ENCODE data around the gene RRAGD. TPM values are rescaled to one million over a fixed set of nuclear protein-coding genes. Genes with fewer than 3 reads are reported as not detected.

Gene RRAGD
- total and polyA plus RNA-seq, 4 donors = 4.7 to 6.7 (median 5.6) TPM

DNA sequence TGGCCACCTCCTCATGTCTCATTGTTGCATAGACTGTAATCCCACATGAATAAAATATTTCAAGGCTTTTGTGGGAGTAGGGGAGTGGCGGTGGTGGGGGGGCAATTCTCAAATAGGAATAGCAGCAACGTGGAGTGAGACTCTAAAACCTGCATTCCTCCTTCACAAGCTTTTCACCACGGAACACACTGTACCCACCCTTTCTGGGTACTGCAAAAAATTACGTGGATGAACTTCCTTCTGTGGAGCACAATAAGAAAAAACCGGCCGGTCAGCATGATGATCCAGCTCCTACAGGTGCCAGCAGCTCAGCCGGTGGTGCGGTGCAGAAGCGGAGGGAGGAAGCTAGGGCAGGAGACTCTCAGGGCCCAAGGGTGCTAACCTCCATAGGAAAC is 930 bp upstream of the RRAGD start:
- Histone ChIP-seq H3K27me3 (ENCODE audit: control insufficient read depth in 4 of 4, insufficient read depth in 4 of 4, low read length in 3 of 4) (peaks cover 0 to 4% (median 0%) of the 10 kb centered on the region in 4 donors), H3K9ac (ENCODE audit: low read depth in 1 of 2, low read length in 2 of 2) (no peak overlapping the region), H3K4me1 (ENCODE audit: control insufficient read depth in 4 of 4, insufficient read depth in 4 of 4, low read length in 3 of 4) (peaks cover 0 to 21% (median 8%) of the 10 kb centered on the region in 4 donors), H3K4me3 (ENCODE audit: low read depth in 1 of 3, low read length in 3 of 3) (peak overlapping the region in 2 of 3 donors; percentile 65 to 78), H3K27ac (ENCODE audit: low read depth in 1 of 2, low read length in 2 of 2) (no peak overlapping the region), H3K36me3 (ENCODE audit: control insufficient read depth in 4 of 4, insufficient read depth in 3 of 4, low read depth in 1 of 4, low read length in 3 of 4) (no peaks in the 10 kb centered on the region), H3K9me3 (ENCODE audit: control insufficient read depth in 4 of 4, low read length in 3 of 4) (no peaks in the 10 kb centered on the region)
- TF ChIP-seq FOXA1 (IDR thresholded peaks at IDR 0.05) (no peak), TAF1 (conservative IDR thresholded peaks at IDR 0.05) (no peak), EGR1 (IDR thresholded peaks at IDR 0.05; ENCODE audit: low read depth in 2 of 2) (no peak), HNF4A (conservative IDR thresholded peaks at IDR 0.05) (no peak), GABPA (IDR thresholded peaks at IDR 0.05 in 1 of 2, conservative IDR thresholded peaks at IDR 0.05 in 1 of 2) (no peak), SP1 (IDR thresholded peaks at IDR 0.05) (no peak), RAD21 (IDR thresholded peaks at IDR 0.05) (no peak), YY1 (IDR thresholded peaks at IDR 0.05) (no peak), JUND (IDR thresholded peaks at IDR 0.05) (no peak), FOXA2 (IDR thresholded peaks at IDR 0.05) (no peak), HNF4G (IDR thresholded peaks at IDR 0.05) (no peak), NR2F2 (IDR thresholded peaks at IDR 0.05) (no peak)
- TF ChIP-seq, protein P1, sequence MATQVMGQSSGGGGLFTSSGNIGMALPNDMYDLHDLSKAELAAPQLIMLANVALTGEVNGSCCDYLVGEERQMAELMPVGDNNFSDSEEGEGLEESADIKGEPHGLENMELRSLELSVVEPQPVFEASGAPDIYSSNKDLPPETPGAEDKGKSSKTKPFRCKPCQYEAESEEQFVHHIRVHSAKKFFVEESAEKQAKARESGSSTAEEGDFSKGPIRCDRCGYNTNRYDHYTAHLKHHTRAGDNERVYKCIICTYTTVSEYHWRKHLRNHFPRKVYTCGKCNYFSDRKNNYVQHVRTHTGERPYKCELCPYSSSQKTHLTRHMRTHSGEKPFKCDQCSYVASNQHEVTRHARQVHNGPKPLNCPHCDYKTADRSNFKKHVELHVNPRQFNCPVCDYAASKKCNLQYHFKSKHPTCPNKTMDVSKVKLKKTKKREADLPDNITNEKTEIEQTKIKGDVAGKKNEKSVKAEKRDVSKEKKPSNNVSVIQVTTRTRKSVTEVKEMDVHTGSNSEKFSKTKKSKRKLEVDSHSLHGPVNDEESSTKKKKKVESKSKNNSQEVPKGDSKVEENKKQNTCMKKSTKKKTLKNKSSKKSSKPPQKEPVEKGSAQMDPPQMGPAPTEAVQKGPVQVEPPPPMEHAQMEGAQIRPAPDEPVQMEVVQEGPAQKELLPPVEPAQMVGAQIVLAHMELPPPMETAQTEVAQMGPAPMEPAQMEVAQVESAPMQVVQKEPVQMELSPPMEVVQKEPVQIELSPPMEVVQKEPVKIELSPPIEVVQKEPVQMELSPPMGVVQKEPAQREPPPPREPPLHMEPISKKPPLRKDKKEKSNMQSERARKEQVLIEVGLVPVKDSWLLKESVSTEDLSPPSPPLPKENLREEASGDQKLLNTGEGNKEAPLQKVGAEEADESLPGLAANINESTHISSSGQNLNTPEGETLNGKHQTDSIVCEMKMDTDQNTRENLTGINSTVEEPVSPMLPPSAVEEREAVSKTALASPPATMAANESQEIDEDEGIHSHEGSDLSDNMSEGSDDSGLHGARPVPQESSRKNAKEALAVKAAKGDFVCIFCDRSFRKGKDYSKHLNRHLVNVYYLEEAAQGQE (IDR thresholded peaks at IDR 0.05) = no peak
- TF ChIP-seq, protein P2, sequence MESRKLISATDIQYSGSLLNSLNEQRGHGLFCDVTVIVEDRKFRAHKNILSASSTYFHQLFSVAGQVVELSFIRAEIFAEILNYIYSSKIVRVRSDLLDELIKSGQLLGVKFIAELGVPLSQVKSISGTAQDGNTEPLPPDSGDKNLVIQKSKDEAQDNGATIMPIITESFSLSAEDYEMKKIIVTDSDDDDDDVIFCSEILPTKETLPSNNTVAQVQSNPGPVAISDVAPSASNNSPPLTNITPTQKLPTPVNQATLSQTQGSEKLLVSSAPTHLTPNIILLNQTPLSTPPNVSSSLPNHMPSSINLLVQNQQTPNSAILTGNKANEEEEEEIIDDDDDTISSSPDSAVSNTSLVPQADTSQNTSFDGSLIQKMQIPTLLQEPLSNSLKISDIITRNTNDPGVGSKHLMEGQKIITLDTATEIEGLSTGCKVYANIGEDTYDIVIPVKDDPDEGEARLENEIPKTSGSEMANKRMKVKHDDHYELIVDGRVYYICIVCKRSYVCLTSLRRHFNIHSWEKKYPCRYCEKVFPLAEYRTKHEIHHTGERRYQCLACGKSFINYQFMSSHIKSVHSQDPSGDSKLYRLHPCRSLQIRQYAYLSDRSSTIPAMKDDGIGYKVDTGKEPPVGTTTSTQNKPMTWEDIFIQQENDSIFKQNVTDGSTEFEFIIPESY (IDR thresholded peaks at IDR 0.05) = no peak
- TF ChIP-seq, protein P3, sequence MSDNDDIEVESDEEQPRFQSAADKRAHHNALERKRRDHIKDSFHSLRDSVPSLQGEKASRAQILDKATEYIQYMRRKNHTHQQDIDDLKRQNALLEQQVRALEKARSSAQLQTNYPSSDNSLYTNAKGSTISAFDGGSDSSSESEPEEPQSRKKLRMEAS (IDR thresholded peaks at IDR 0.05) = no peak
- TF ChIP-seq, protein P4, sequence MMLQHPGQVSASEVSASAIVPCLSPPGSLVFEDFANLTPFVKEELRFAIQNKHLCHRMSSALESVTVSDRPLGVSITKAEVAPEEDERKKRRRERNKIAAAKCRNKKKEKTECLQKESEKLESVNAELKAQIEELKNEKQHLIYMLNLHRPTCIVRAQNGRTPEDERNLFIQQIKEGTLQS (IDR thresholded peaks at IDR 0.05) = no peak
- TF ChIP-seq, protein P5, sequence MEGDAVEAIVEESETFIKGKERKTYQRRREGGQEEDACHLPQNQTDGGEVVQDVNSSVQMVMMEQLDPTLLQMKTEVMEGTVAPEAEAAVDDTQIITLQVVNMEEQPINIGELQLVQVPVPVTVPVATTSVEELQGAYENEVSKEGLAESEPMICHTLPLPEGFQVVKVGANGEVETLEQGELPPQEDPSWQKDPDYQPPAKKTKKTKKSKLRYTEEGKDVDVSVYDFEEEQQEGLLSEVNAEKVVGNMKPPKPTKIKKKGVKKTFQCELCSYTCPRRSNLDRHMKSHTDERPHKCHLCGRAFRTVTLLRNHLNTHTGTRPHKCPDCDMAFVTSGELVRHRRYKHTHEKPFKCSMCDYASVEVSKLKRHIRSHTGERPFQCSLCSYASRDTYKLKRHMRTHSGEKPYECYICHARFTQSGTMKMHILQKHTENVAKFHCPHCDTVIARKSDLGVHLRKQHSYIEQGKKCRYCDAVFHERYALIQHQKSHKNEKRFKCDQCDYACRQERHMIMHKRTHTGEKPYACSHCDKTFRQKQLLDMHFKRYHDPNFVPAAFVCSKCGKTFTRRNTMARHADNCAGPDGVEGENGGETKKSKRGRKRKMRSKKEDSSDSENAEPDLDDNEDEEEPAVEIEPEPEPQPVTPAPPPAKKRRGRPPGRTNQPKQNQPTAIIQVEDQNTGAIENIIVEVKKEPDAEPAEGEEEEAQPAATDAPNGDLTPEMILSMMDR (IDR thresholded peaks at IDR 0.05; ENCODE audit: low read depth, low read length, missing input control) = no peak
- 39% methylated on average over 9 of the region's 9 CpGs for WGBS
- no peak for DNase-seq (ENCODE audit: low spot score)

Measured in liver (tissue), 9 donors.